Measurements from ENCODE around the gene INTS1.
"Not testable (repeated sequence)": the region's sequence is repeated elsewhere in the genome, so short reads cannot be mapped to it uniquely, and the experiment has no call there.

Gene INTS1

GRCh38 chr7:1447112-1447511 lies 57.1 kb downstream of the INTS1 start:
- no peak overlapping the region for H2AFZ ChIP-seq
- no peak overlapping the region for H3K27ac ChIP-seq
- H3K4me2 ChIP-seq (ENCODE audit: low read length) = no peak overlapping the region
- H3K4me1 ChIP-seq = no peaks in the 10 kb centered on the region
- no peaks in the 10 kb centered on the region for H3K36me3 ChIP-seq (ENCODE audit: control insufficient read depth, insufficient read depth, low read length)
- no peak overlapping the region for H3K9ac ChIP-seq
- no peak overlapping the region for H3K4me3 ChIP-seq (ENCODE audit: low read depth, low read length)
- H3K27me3 ChIP-seq (ENCODE audit: control insufficient read depth, insufficient read depth, low read length) = no peaks in the 10 kb centered on the region
- no peaks in the 10 kb centered on the region for H3K9me3 ChIP-seq (ENCODE audit: control insufficient read depth, low read length)
- no peak for TF ChIP-seq CTCF (IDR thresholded peaks at IDR 0.05)
- H3K79me2 ChIP-seq = no peaks in the 10 kb centered on the region

- Histone ChIP-seq H3K9ac (no peak overlapping the region), H3K36me3 (ENCODE audit: control insufficient read depth, insufficient read depth, low read length) (no peaks in the 10 kb centered on the region), H3K9me3 (ENCODE audit: control insufficient read depth, low read length) (no peaks in the 10 kb centered on the region), H3K4me3 (ENCODE audit: low read depth, low read length) (no peak overlapping the region), H3K27me3 (ENCODE audit: control insufficient read depth, insufficient read depth, low read length) (no peaks in the 10 kb centered on the region), H3K4me2 (ENCODE audit: low read length) (no peak overlapping the region), H3K4me1 (no peaks in the 10 kb centered on the region), H2AFZ (no peak overlapping the region), H3K27ac (no peak overlapping the region), H3K79me2 (no peaks in the 10 kb centered on the region)
- no peak for TF ChIP-seq CTCF (IDR thresholded peaks at IDR 0.05)
These were observed 57.6 kb downstream of the INTS1 start for GRCh38 chr7:1446620-1447032.

- not testable (repeated sequence) for H3K79me2 ChIP-seq; H3K4me3 ChIP-seq (ENCODE audit: low read depth, low read length); H3K27me3 ChIP-seq (ENCODE audit: control insufficient read depth, insufficient read depth, low read length); H3K9me3 ChIP-seq (ENCODE audit: control insufficient read depth, low read length); H3K27ac ChIP-seq; H3K4me1 ChIP-seq; H3K9ac ChIP-seq; H3K4me2 ChIP-seq (ENCODE audit: low read length); H3K36me3 ChIP-seq (ENCODE audit: control insufficient read depth, insufficient read depth, low read length); H2AFZ ChIP-seq
These were observed 58.2 kb downstream of the INTS1 start for GRCh38 chr7:1446026-1446425.

- no peak for TF ChIP-seq CTCF (IDR thresholded peaks at IDR 0.05)
- Histone ChIP-seq H3K4me1 (no peaks in the 10 kb centered on the region), H3K9ac (no peak overlapping the region), H3K9me3 (ENCODE audit: control insufficient read depth, low read length) (no peaks in the 10 kb centered on the region), H3K27me3 (ENCODE audit: control insufficient read depth, insufficient read depth, low read length) (no peaks in the 10 kb centered on the region), H3K27ac (no peak overlapping the region), H3K79me2 (no peaks in the 10 kb centered on the region), H2AFZ (no peak overlapping the region), H3K4me2 (ENCODE audit: low read length) (no peak overlapping the region), H3K36me3 (ENCODE audit: control insufficient read depth, insufficient read depth, low read length) (no peaks in the 10 kb centered on the region), H3K4me3 (ENCODE audit: low read depth, low read length) (no peak overlapping the region)
These were observed 58.8 kb downstream of the INTS1 start for GRCh38 chr7:1445341-1445740.

GRCh38 chr7:1444925-1445322 lies 59.3 kb downstream of the INTS1 start:
- no peaks in the 10 kb centered on the region for H3K36me3 ChIP-seq (ENCODE audit: control insufficient read depth, insufficient read depth, low read length)
- H3K9me3 ChIP-seq (ENCODE audit: control insufficient read depth, low read length) = no peaks in the 10 kb centered on the region
- H3K4me1 ChIP-seq = no peaks in the 10 kb centered on the region
- H3K27me3 ChIP-seq (ENCODE audit: control insufficient read depth, insufficient read depth, low read length) = no peaks in the 10 kb centered on the region
- no peak for TF ChIP-seq CTCF (IDR thresholded peaks at IDR 0.05)
- no peak overlapping the region for H3K9ac ChIP-seq
- no peak overlapping the region for H2AFZ ChIP-seq
- no peak overlapping the region for H3K4me3 ChIP-seq (ENCODE audit: low read depth, low read length)
- H3K27ac ChIP-seq = no peak overlapping the region
- H3K4me2 ChIP-seq (ENCODE audit: low read length) = no peak overlapping the region
- H3K79me2 ChIP-seq = no peaks in the 10 kb centered on the region

All from parathyroid adenoma (tissue), 2 donors.